SK-N-MC (cell line): ENCODE data around the gene THBS2.

Experiments used
- DNase-seq: peaks from one replicate; pipeline ENCODE4 v3.0.0-alpha.2; 2011; ENCODE audit warnings: low read depth, low spot score
- H3K27ac ChIP-seq: fragments of 200-600 bp; sonication (generic); 2 replicates; pipeline ENCODE4 v1.5.1; 2016; ENCODE audit warnings: mixed run types
- H3K36me3 ChIP-seq: fragments of 200-600 bp; sonication (generic); 2 replicates; pipeline ENCODE4 v1.6.1; 2017; ENCODE audit warnings: antibody characterized with exemption, low read length, mixed read lengths; ENCODE audit not compliant: insufficient read depth
- H3K4me3 ChIP-seq: fragments of 200-600 bp; sonication (generic); 2 replicates; pipeline ENCODE4 v1.5.1; 2016
- H3K9ac ChIP-seq: fragments of 200-600 bp; sonication (generic); 2 replicates; pipeline ENCODE4 v1.8.0; 2017; ENCODE audit warnings: mixed run types, mixed read lengths; ENCODE audit not compliant: insufficient read length
- H3K9me3 ChIP-seq: fragments of 200-600 bp; sonication (generic); 2 replicates; pipeline ENCODE4 v1.6.1; 2017; ENCODE audit warnings: low read depth, mild to moderate bottlenecking, antibody characterized with exemption, low read length, moderate library complexity, mixed read lengths
- EZH2 ChIP-seq: fragments of 200-600 bp; sonication (generic); IDR thresholded peaks from one replicate; pipeline ENCODE4 v1.6.1; 2017; ENCODE audit warnings: antibody characterized with exemption
- FOXP2 ChIP-seq: optimal IDR thresholded peaks from 2 replicates; pipeline ENCODE3; 2011; ENCODE audit warnings: mild to moderate bottlenecking, moderate library complexity; ENCODE audit not compliant: insufficient read depth; ENCODE audit errors: extremely low read length, control extremely low read depth
- POLR2AphosphoS5 ChIP-seq: IDR thresholded peaks from 2 replicates; pipeline ENCODE4 v1.6.1; 2012; ENCODE audit warnings: mild to moderate bottlenecking, low read depth, low read length, borderline replicate concordance

The THBS2 gene

DNA sequence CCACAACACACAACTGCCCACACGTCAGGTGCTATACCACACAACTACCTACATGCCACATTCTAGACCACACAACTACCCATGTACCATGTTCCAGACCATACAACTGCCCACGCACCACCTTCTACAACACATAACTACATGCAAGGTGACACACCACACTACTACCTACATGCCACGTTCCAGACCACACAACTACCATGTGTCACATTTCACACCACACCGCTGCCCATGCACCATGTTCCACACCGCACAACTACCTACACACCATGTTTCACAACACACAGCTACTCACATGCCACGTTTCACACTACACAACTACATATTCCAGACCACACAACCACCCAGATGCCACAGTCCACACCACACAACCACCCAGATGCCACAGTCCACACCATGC is 19.8 kb downstream of the THBS2 start:
- no peak overlapping the region for H3K27ac ChIP-seq

DNA sequence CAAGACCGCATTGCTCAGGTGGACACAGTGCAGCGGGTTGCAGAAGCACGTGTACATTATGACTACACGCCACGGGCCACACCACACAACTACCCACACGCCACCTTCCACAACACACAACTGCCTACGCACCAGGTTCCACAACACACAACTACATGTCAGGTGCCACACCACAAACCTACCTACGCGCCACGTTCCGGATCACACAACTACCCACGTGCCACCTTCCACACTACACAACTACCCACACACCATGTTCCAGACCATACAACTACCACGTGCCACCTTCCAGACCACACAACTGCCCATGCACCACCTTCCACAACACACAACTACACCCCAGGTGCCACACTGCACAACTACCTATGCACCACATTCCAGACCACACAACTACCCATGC is 20.5 kb downstream of the THBS2 start:
- no peak for TF ChIP-seq FOXP2
- no peaks in the 10 kb centered on the region for H3K9me3 ChIP-seq
- H3K9ac ChIP-seq, result no peak overlapping the region
- H3K4me3 ChIP-seq, result no peak overlapping the region
- no peak for DNase-seq
- H3K36me3 ChIP-seq, result no peaks in the 10 kb centered on the region
- H3K27ac ChIP-seq, result no peak overlapping the region

More for the DNA sequence above, 19.8 kb downstream of the THBS2 start:
- Histone ChIP-seq H3K36me3 (no peaks in the 10 kb centered on the region), H3K9ac (no peak overlapping the region), H3K4me3 (no peak overlapping the region), H3K9me3 (no peaks in the 10 kb centered on the region)
- no peak for DNase-seq
- TF ChIP-seq EZH2 (no peak), POLR2AphosphoS5 (no peak), FOXP2 (no peak)

DNA sequence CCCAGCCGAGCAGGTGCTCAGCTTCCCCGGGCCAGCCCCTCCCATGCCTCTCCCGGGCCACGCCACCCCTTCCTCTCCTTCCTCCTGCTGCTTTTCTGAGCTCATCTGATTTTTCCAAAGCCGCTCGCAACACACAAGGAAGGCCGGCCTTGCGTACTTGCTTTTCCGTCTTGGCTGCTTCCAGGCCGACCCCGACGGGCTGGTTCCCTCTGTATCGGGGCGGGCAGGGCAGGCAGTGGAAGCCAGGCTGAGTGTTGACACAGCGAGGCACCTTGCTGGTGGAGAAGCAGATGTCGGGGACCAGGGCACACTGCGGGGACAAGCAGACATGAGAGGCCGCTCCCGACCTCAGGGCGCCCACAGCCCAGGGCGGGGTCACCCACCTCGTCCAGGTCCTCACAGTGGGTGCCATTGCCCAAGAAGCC is 21.1 kb downstream of the THBS2 start:
- H3K4me3 ChIP-seq, result no peak overlapping the region
- no peak overlapping the region for H3K27ac ChIP-seq
- H3K9ac ChIP-seq, result no peak overlapping the region
- H3K9me3 ChIP-seq, result no peaks in the 10 kb centered on the region
- TF ChIP-seq EZH2 (no peak), FOXP2 (no peak), POLR2AphosphoS5 (no peak)
- DNase-seq, result no peak
- no peaks in the 10 kb centered on the region for H3K36me3 ChIP-seq

DNA sequence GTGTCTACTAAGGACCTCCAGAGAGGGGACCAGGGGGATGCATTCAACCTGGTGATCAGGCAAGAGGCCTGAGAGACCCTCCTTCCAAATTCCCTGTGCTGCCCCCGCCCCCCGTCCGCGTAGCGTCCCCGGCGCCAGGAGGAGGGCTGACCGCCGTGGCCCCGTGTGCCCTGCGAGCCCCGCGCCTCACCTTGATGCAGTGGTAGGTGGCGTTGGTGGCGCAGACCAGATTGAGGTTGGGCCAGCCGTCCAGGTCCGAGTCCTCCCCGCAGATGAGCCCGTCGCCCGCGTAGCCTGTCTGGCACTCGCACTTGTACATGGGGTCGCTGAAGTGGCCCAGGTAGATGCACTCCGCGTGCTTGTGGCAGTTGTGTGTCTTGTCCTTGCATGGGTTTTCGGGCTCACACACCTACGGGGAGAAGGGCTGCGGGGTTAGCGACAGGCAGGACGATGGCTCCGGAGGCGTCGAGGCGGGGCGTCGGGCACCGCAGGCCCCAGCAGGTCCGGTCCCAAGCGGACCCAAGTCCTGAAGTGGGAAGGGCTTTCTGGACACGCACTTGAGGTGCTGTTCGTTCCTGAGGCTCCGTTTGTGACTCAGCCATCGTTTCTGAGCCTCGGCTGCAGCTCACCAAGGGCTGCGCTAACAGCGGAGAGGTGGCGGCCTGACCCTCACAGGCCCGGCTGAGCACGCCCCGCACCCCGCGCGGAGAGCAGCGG is 21.7 kb downstream of the THBS2 start:
- H3K27ac ChIP-seq, result no peak overlapping the region
- no peaks in the 10 kb centered on the region for H3K9me3 ChIP-seq
- H3K9ac ChIP-seq, result no peak overlapping the region
- H3K36me3 ChIP-seq, result no peaks in the 10 kb centered on the region
- no peak overlapping the region for H3K4me3 ChIP-seq
- no peak for DNase-seq
- TF ChIP-seq FOXP2 (no peak), EZH2 (no peak), POLR2AphosphoS5 (no peak)

DNA sequence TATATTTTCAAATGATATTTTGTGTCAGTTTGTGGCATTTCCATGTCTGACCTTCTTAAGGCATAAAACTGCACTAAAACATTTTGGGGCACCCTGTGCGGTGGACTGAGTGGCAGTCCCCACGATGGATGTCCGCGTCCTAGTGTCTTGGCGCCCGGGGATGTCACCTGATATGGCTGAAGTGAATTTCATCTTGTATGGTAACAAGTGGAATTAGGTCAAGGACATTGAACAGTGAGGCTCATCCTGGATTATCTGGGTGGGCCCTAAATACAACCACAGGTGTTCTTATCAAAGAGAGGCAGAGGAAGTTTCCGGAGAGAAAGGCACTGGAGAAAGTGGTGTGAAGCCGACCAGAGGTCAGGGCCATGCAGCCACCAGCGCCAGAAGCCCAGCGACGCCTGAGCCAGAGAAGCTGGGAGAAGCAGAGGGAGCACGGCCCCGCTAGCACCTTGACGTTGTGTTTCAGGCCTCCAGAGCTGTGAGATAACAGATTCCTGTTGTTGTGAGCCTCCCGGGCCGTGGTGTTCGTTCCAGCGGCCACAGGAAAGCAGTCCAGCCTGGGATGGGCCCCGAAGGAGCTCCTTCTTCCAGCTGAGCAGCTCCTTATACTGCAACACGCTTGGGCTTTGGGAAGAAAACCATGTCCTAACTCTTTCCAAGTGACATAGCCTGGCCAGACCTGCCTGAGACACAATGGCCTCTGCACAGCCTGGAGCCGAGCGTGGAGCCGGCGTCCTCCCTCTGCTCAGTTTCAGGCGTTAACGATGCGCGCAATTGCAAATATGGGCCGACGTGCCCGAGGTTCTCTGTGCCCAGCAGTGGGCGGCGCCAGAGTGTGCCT is 22.5 kb downstream of the THBS2 start:
- no peak for TF ChIP-seq FOXP2
- no peak for DNase-seq
- no peaks in the 10 kb centered on the region for H3K9me3 ChIP-seq
- no peak overlapping the region for H3K4me3 ChIP-seq
- H3K36me3 ChIP-seq, result no peaks in the 10 kb centered on the region
- no peak overlapping the region for H3K9ac ChIP-seq
- H3K27ac ChIP-seq, result no peak overlapping the region

DNA sequence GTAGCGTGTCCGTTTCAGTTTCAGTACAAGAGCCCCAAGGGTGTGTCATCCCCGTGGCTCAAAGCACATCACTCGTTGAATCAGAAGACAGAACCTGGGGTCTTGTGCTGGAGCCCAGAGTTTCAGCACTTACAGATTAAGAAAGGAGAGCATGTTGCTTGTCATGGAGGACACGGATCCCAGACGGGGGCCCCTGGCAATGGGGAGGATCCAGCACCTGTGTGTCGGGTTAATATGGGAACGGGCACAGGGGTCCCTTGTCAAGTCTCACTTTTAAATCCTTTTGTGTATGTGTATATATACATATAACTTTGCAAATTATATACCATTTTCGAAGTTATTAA is 23.4 kb downstream of the THBS2 start:
- Histone ChIP-seq H3K27ac (no peak overlapping the region), H3K9me3 (no peaks in the 10 kb centered on the region), H3K4me3 (no peak overlapping the region), H3K9ac (no peak overlapping the region), H3K36me3 (no peaks in the 10 kb centered on the region)
- no peak for DNase-seq
- TF ChIP-seq EZH2 (no peak), POLR2AphosphoS5 (no peak)

DNA sequence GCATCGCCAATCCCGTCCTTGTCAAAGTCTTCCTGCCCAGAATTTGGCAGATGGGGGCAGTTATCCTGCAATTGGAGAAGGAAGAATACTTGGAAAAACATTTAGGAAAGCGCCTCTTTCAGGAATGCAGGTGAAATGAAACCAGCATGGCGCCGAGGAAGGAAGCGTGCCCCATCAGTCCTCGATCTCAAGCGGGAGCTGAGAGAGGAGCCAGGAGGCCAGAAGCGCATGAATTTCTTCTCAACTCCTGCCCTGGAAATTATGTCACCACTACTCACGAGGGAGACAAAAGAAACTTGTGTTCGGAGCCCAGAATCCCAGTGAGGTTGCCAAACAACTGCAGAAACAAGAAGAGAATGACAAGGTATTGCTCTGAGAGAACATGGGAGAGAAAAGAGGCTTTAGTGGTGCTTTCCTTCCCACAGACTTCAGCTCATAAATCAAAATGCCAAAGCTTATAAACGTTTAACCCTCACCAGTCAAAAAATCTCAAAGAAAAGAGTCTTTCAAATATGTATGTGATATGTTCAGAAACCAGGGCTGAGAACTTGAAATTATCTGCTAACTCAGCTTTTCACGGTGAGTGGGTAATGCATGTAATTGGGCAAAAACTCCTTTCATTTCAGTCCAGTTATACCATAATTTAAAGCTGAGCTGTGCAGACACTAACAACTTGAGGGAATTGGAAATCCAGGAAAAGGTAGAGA is 23.9 kb downstream of the THBS2 start:
- no peak for DNase-seq
- H3K9me3 ChIP-seq, result no peaks in the 10 kb centered on the region
- no peak for TF ChIP-seq FOXP2
- no peak for TF ChIP-seq EZH2
- TF ChIP-seq POLR2AphosphoS5, result no peak
- no peaks in the 10 kb centered on the region for H3K36me3 ChIP-seq
- no peak overlapping the region for H3K9ac ChIP-seq
- H3K27ac ChIP-seq, result no peak overlapping the region
- no peak overlapping the region for H3K4me3 ChIP-seq

DNA sequence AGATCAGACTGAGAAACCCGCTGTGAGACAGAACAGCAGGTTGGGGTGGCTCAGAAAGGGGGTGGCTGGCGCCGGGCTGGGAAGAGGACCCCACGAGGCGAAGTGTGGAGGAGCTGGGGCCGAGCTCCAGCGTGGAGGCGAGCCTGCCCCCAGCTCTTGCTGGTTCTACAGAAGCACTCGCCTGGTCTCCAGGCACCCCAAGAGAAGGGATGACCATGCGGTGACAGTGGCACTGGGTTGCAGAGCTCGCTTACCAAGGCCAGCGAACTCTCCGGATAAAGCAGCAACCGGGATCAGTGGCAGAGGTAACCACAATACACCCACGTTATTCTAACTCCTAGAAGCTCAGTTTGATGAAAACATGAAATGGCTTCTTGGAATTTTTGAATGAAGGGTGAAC is 26.5 kb downstream of the THBS2 start:
- Histone ChIP-seq H3K27ac (no peak overlapping the region), H3K4me3 (no peak overlapping the region), H3K9ac (no peak overlapping the region), H3K9me3 (no peaks in the 10 kb centered on the region), H3K36me3 (no peaks in the 10 kb centered on the region)
- DNase-seq, result no peak
- TF ChIP-seq EZH2, result no peak
- TF ChIP-seq FOXP2, result no peak
- no peak for TF ChIP-seq POLR2AphosphoS5
